Non-pigmented ciliary epithelial cell (primary cell): ENCODE measurements around the gene CHID1.

Experiments used
- DNase-seq: peaks from one replicate; pipeline ENCODE4 v3.0.0-alpha.2; 2010; ENCODE audit warnings: low read depth

CHID1 gene

GRCh38 chr11:910044-910588, 494 bp downstream of the CHID1 start:
- no peak for DNase-seq

- no peak for DNase-seq
These were observed 1.2 kb downstream of the CHID1 start for GRCh38 chr11:909406-909805.

- DNase-seq, result no peak
These were observed 2.3 kb downstream of the CHID1 start for GRCh38 chr11:908273-908672.

- no peak for DNase-seq
These were observed 2.9 kb downstream of the CHID1 start for GRCh38 chr11:907668-908067.

- no peak for DNase-seq
These were observed 4.7 kb downstream of the CHID1 start for GRCh38 chr11:905952-906351.

GRCh38 chr11:904380-904779, 6.2 kb downstream of the CHID1 start:
- no peak for DNase-seq

GRCh38 chr11:901452-902061, 9.1 kb downstream of the CHID1 start:
- DNase-seq, result no peak

GRCh38 chr11:900545-900944, 10.1 kb downstream of the CHID1 start:
- DNase-seq, result no peak

GRCh38 chr11:899724-900123, 10.9 kb downstream of the CHID1 start:
- DNase-seq, result no peak

- DNase-seq, result no peak
These were observed 11.9 kb downstream of the CHID1 start for GRCh38 chr11:898540-899190.

GRCh38 chr11:898143-898511, 12.5 kb downstream of the CHID1 start:
- DNase-seq, result no peak

- DNase-seq, result no peak
These were observed 13.1 kb downstream of the CHID1 start for GRCh38 chr11:897253-898142.

GRCh38 chr11:895331-896110, 15.1 kb downstream of the CHID1 start:
- DNase-seq, result no peak

- DNase-seq, result no peak
These were observed 15.9 kb downstream of the CHID1 start for GRCh38 chr11:894575-895201.

- DNase-seq, result no peak
These were observed 17.5 kb downstream of the CHID1 start for GRCh38 chr11:893008-893654.

- DNase-seq, result no peak
These were observed 19.6 kb downstream of the CHID1 start for GRCh38 chr11:890794-891540.

- no peak for DNase-seq
These were observed 20.7 kb downstream of the CHID1 start for GRCh38 chr11:889687-890475.

- DNase-seq, result no peak
These were observed 21.4 kb downstream of the CHID1 start for GRCh38 chr11:889257-889656.
